SU-DHL-6 (cell line): ENCODE measurements around the gene SUPT6H.

Source experiments
- H2AFZ ChIP-seq: fragments of 200-600 bp; sonication (generic); 2 replicates; pipeline ENCODE4 v1.6.1; 2014; ENCODE audit warnings: low read depth, mild to moderate bottlenecking, moderate library complexity, mixed read lengths, antibody characterized with exemption, low read length; ENCODE audit not compliant: severe bottlenecking
- H3F3A ChIP-seq: fragments of 200-600 bp; shearing (Covaris generic); 2 replicates; pipeline ENCODE4 v1.6.0; 2016; ENCODE audit warnings: antibody characterized with exemption, mild to moderate bottlenecking; ENCODE audit not compliant: insufficient read depth
- H3K27ac ChIP-seq: fragments of 200-600 bp; sonication (generic); 2 replicates; pipeline ENCODE4 v1.5.1; 2016; ENCODE audit warnings: low read depth, mild to moderate bottlenecking, low read length, moderate library complexity, mixed read lengths
- H3K27me3 ChIP-seq: fragments of 200-600 bp; sonication (generic), shearing (Covaris generic); 2 replicates; pipeline ENCODE4 v1.6.0; 2014; ENCODE audit warnings: mild to moderate bottlenecking, low read length
- H3K36me3 ChIP-seq: fragments of 200-600 bp; sonication (generic); 2 replicates; pipeline ENCODE4 v1.6.1; 2014; ENCODE audit warnings: mild to moderate bottlenecking, low read length, mixed read lengths
- H3K4me2 ChIP-seq: fragments of 300-600, 200-600 bp; shearing (Covaris generic), sonication (generic); 2 replicates; pipeline ENCODE4 v1.6.0; 2014; ENCODE audit warnings: low read length, low read depth, mild to moderate bottlenecking; ENCODE audit not compliant: poor library complexity, severe bottlenecking
- H3K4me3 ChIP-seq: fragments of 200-600 bp; sonication (generic); 2 replicates; pipeline ENCODE4 v1.5.1; 2014; ENCODE audit warnings: antibody characterized with exemption, low read length, mild to moderate bottlenecking, mixed read lengths; ENCODE audit not compliant: insufficient read depth, poor library complexity, severe bottlenecking
- H3K79me2 ChIP-seq: fragments of 200-600 bp; sonication (generic); 2 replicates; pipeline ENCODE4 v1.6.1; 2014; ENCODE audit warnings: mild to moderate bottlenecking, low read length, moderate library complexity; ENCODE audit not compliant: insufficient read depth
- H3K9ac ChIP-seq: fragments of 200-600 bp; sonication (generic); 2 replicates; pipeline ENCODE4 v1.7.0; 2014; ENCODE audit warnings: mild to moderate bottlenecking, low read length
- H3K9me2 ChIP-seq: fragments of 200-600 bp; sonication (generic); replicated peaks from 2 replicates; pipeline ENCODE4 v1.6.1; 2014; ENCODE audit warnings: low read length; ENCODE audit not compliant: insufficient read depth
- H3K9me3 ChIP-seq: fragments of 200-600 bp; sonication (generic); 2 replicates; pipeline ENCODE4 v1.6.1; 2014; ENCODE audit warnings: low read length, mixed read lengths; ENCODE audit not compliant: insufficient read depth
- H4K20me1 ChIP-seq: fragments of 200-600 bp; sonication (generic); 2 replicates; pipeline ENCODE4 v1.6.1; 2014; ENCODE audit warnings: low read depth, mild to moderate bottlenecking, antibody characterized with exemption, low read length, moderate library complexity, mixed read lengths
- CTCF ChIP-seq: fragments of 200-600 bp; sonication (generic); IDR thresholded peaks from one replicate; pipeline ENCODE4 v1.5.1; 2017; ENCODE audit warnings: antibody characterized with exemption, mild to moderate bottlenecking, low read length, moderate library complexity; ENCODE audit not compliant: insufficient read depth, poor library complexity, severe bottlenecking
- EZH2phosphoT487 ChIP-seq: fragments of 200-600 bp; sonication (generic), shearing (Covaris generic); conservative IDR thresholded peaks from 2 replicates; pipeline ENCODE4 v1.6.1; 2018; ENCODE audit warnings: mild to moderate bottlenecking, antibody characterized with exemption, low read length, moderate library complexity, mixed read lengths

The SUPT6H gene

GRCh38 chr17:28624148-28624547 is 37.9 kb upstream of the SUPT6H start:
- Histone ChIP-seq H3K27me3 (no peaks in the 10 kb centered on the region), H3F3A (no peaks in the 10 kb centered on the region), H3K9me3 (no peaks in the 10 kb centered on the region), H3K9ac (no peak overlapping the region), H3K36me3 (peaks cover 43% of the 10 kb centered on the region), H3K4me3 (no peak overlapping the region), H3K79me2 (no peaks in the 10 kb centered on the region; the same call in 1 of the 2 replicates), H3K9me2 (no peaks in the 10 kb centered on the region), H4K20me1 (no peaks in the 10 kb centered on the region), H3K27ac (no peak overlapping the region), H3K4me2 (no peak overlapping the region), H2AFZ (no peak overlapping the region)
- TF ChIP-seq CTCF (no peak), EZH2phosphoT487 (no peak)

DNA sequence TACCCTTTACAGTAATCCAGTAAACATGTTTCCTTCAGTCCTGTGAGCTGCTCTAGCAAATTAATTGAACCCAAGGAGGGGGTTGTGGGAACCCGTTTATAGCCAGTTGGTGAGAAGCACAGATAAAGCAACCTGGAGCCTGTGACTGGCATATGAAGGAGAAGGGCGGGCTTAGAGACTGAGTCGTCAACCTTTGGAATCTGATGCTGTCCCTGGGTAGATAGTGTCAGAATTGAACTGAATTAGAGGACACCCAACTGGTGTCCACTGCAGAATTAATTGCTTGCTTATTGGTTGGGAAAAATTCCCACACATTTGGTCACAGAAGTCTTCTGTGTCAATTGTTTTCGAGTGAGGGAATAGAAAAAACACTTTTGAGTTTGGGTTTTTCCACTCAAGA is 35.2 kb upstream of the SUPT6H start:
- H3K36me3 ChIP-seq: peaks cover 25% of the 10 kb centered on the region
- H3F3A ChIP-seq: no peaks in the 10 kb centered on the region
- no peak overlapping the region for H3K27ac ChIP-seq
- H3K4me3 ChIP-seq: no peak overlapping the region
- H2AFZ ChIP-seq: no peak overlapping the region
- H3K9me3 ChIP-seq: no peaks in the 10 kb centered on the region
- no peaks in the 10 kb centered on the region; the same call in 1 of the 2 replicates for H3K79me2 ChIP-seq
- H3K27me3 ChIP-seq: no peaks in the 10 kb centered on the region
- no peaks in the 10 kb centered on the region for H3K9me2 ChIP-seq
- no peak overlapping the region for H3K9ac ChIP-seq
- no peak overlapping the region for H3K4me2 ChIP-seq
- H4K20me1 ChIP-seq: no peaks in the 10 kb centered on the region
- no peak for TF ChIP-seq CTCF
- TF ChIP-seq EZH2phosphoT487: no peak

DNA sequence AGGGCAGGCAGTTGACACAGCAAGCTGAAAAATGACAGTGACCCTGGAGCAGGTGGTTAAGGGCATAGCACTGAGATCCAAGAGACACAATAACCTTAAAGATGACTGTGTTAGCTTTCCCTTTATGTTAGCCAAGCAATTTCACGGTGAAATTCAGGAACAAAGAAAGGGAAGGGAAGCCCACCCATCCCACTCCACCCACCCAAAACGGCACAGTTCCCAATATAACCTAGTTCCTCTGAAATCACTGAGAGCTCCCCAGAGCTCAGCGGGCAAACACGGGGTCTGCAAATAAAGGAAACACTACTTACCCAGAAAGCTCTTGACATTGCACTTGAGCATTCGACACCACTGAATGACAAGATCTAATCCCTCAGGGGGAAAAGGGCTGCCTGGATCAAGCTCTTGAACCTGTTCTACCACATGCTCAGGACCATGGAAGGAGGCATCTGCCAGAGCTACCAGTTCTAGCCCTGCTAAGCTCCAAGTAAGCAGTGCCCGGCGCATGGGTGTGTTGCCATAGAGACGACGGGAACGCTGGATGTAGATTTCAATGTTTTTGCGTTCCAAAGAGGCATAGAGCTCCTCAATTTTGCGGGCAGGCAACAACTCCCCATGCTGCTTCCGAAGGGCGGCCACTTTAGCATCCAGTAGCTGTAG is 27.7 kb upstream of the SUPT6H start:
- no peak overlapping the region for H3K4me2 ChIP-seq
- H3K9me3 ChIP-seq: no peaks in the 10 kb centered on the region
- H3K36me3 ChIP-seq: peaks cover 39% of the 10 kb centered on the region
- no peak overlapping the region for H3K9ac ChIP-seq
- H3F3A ChIP-seq: no peaks in the 10 kb centered on the region
- H2AFZ ChIP-seq: no peak overlapping the region
- no peaks in the 10 kb centered on the region for H3K9me2 ChIP-seq
- TF ChIP-seq CTCF (no peak), EZH2phosphoT487 (no peak)
- no peak overlapping the region for H3K4me3 ChIP-seq
- no peak overlapping the region for H3K27ac ChIP-seq
- H3K27me3 ChIP-seq: no peaks in the 10 kb centered on the region
- H3K79me2 ChIP-seq: peaks cover 31% of the 10 kb centered on the region
- H4K20me1 ChIP-seq: no peaks in the 10 kb centered on the region
